ENCODE measurements around the gene NUDCD2.

The NUDCD2 gene, protein sequence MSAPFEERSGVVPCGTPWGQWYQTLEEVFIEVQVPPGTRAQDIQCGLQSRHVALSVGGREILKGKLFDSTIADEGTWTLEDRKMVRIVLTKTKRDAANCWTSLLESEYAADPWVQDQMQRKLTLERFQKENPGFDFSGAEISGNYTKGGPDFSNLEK

DNA sequence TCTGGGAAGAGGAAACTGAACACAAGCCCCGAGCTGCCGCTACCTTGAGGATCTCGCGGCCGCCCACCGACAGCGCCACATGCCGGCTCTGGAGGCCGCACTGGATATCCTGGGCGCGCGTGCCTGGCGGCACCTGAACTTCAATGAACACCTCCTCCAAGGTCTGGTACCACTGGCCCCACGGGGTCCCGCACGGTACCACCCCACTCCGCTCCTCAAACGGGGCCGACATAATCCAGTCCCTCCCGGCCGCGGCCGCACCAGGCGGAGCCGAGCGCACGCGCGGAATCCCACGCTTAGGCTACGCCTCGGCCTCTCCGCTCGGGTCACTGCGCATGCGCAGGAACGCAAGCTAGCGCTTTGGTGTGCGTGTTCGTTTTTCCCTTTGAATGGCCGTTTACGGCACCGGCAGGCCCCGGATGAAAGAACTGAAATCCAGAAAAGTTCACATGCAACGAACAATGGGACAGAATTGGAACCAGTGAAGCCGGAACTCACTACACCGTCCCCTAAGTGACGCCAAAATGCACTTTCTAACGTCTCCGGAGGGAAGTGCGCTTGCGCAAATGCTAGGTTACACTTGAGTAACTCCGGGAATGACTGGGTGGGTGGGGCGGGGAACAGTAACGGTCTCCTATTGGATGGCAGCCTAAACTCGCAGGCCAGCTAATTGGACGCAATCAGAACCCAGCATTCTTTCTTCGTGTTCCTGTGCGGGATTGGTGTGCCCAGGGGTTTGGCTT lies at the start of gene NUDCD2:
TSS of gene NUDCD2 (minus strand) at position 284 of the 743 bp plus-strand sequence. CDS start at position 232, 52 bp downstream.
- DNase-seq, result peak; percentile 72

DNA sequence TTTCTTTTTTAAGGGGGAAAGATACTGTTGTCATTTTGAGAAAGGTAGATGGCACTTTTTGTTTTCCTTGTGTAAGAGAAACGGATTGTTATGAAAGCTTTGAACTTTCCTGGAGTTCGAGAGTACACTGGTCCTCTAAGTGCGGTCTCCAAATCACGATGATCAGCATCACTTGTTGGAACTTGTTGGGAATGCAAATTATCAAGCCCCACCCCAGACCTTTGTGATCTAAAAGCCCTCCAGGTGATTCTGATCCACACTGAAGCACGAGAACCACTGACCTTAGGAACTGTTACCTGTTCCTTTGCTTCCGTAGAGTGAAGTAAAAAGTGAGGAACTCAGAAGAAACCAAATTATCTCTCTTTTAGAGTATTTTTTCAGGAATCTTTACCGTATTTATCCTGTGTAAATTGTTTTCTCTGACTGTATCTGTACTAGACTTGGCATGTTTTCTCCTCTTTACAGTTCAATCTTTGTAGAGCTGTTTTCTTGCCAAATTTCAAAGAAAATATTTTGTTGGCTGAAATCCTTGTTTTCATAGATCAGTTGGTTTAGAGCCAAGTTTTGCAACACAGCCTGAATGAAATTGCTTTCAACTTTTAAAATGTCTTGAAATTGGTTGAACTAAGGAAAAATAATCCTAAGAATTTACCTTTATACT lies 49.5 kb upstream of the NUDCD2 start:
- DNase-seq, result peak; percentile 28

- no peak for DNase-seq
These were observed 48.9 kb upstream of the NUDCD2 start for GRCh38 chr5:163508753-163509152.

DNA sequence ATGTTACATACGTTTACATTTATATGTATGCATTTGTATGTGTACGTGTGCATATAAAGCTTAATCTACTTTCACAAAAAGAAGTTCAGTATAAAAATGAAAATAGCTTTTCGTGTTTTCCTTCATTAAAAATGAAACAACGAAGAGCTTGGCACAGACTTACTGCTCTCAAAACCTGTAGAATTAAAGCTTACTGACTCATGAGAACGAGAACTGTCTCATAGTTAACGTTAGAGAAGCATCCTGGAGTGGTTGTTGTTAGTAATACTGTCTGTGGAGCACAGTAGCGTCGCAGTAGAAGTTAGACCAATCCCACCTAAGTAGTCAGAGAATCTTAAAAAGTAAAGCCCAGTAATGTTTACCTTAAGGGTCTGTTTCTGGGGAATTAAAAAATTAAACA lies 46.8 kb upstream of the NUDCD2 start:
- no peak for DNase-seq

DNA sequence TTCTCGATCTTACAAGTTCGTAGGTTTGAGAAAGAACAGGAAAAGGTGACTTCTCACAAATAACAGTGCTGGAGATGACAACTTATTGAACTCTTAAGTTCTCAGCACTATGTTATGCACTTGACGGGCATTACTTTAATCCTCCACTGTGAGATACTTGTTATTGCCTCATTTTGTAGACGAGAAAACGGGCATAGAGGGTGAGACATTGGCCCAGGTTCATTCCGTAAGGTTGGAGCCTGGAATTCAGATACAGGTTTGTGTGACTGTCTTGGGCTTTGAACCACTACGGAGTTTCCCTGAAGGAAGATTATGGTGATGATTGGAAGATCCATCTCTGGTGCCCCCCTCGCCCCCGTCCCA lies 46.2 kb upstream of the NUDCD2 start:
- no peak for DNase-seq

GRCh38 chr5:163505368-163506094 lies 45.6 kb upstream of the NUDCD2 start, which contains the start of gene MAT2B:
MAT2B (plus strand) TSS chr5:163505619; CDS start chr5:163505687, 68 bp downstream.
- peak; percentile 71 for DNase-seq

DNA sequence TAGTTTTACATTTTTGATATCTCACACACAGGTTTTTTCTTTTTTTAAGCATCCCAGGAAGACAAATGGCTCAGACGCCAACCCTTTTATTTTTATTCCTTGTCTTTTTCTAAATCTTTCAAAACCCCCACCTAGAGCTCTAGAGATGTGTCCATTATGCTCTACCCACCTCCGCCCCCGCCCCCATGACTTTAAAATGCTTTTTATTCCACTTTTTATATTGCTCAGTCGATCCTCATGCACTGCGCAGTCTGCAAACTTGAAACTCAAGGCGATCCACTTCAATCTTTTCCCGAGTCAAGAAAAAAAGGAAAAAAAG lies 45.1 kb upstream of the NUDCD2 start:
- no peak for DNase-seq

GRCh38 chr5:163504079-163504931 lies 44.4 kb upstream of the NUDCD2 start:
- peak; percentile 42 for DNase-seq

- no peak for DNase-seq
These were observed 43.5 kb upstream of the NUDCD2 start for GRCh38 chr5:163503106-163504078.

- no peak for DNase-seq
These were observed 42.6 kb upstream of the NUDCD2 start for GRCh38 chr5:163502521-163502920.

DNA sequence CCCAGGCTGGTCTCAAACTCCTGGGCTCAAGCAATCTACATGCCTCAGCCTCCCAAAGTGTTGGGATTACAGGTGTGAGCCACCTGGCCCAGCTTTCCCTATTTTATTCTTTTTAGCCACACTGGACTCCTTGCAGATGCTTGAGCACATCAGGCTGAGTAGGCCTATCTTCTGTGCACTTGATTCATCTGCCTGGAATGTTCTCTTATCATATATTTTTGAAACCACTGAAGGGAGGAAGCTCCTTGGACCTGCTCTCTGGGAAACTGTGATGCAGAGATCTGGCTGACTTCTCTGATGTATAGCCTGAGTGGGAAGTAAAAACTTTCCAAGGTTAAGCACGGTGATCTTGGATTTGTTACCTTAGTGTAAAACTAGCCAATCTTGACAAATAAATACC lies 39.0 kb upstream of the NUDCD2 start:
- no peak for DNase-seq

GRCh38 chr5:163497315-163497714 lies 37.4 kb upstream of the NUDCD2 start:
- DNase-seq, result no peak

GRCh38 chr5:163496286-163496685 lies 36.4 kb upstream of the NUDCD2 start:
- DNase-seq, result no peak

- no peak for DNase-seq
These were observed 29.8 kb upstream of the NUDCD2 start for GRCh38 chr5:163489745-163490075.

DNA sequence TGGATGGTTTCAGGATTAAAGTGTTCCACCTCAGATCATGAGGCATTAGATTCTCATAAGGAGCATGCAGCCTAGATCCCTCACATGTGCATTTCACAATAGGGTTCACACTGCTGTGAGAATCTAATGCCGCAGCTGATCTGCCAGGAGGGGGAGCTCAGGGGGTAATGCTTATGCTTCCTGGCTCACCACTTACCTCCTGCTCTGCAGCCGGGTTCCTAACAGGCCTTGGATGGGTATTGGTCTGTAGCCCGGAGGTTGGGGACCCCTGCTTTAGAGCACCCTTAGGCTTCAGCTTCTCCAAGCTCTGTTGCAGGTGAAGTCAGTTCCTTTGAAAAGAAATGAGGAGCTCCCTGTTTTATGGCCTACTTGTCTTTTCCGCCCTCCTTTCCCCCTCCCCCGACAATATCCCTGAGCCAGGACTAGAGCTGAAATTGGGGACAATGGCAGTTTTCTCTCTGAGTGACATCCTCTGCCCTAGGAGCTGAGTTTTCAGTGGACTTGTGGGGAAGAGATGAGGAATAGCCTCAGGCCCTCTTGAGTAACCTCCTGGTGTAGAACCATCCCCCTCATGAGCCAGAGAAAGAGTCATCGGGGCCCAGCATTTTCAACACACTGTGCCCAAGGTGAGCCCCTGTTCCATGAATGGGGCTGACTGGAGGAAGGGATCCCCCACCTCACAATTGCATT lies 29.3 kb upstream of the NUDCD2 start:
- no peak for DNase-seq

- DNase-seq, result no peak
These were observed 19.0 kb upstream of the NUDCD2 start for GRCh38 chr5:163478982-163479271.

GRCh38 chr5:163478126-163478981 lies 18.5 kb upstream of the NUDCD2 start:
- DNase-seq, result no peak

GRCh38 chr5:163475411-163475810 lies 15.5 kb upstream of the NUDCD2 start:
- DNase-seq, result no peak

- DNase-seq, result no peak
These were observed 13.8 kb upstream of the NUDCD2 start for GRCh38 chr5:163473635-163474243.

DNA sequence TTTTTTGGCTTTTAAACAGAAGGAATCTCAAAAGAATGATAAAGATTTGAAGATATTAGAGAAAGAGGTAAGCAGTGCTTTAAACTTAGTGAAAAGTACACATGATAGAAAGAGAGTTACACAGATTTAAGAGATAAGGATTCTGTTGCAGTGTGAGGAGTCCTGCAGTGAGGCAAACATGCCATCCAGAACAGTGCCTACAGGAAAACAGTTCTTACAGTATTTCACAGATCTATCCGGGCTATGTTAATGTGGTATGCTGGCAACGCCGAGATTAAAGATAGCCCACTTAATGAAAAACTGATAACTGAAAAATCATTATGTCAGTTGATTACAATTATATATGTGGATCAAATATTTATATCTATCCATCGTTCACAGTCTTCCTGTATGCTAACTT lies 7.8 kb upstream of the NUDCD2 start:
- DNase-seq, result no peak
